ENCODE data around the gene CCNYL1. TPM values are rescaled to one million over a fixed set of nuclear protein-coding genes. Genes with fewer than 3 reads are reported as not detected.
"Not testable (repeated sequence)": the region's sequence is repeated elsewhere in the genome, so short reads cannot be mapped to it uniquely, and the experiment has no call there.

The CCNYL1 gene
- 10 to 100 TPM; 10.5 to 20.4 TPM for total RNA-seq
- long read RNA-seq, partial matches to known transcripts = 2 of 4 reads
- long read RNA-seq, other reads (novel, unspliced or antisense) = 1 of 4 reads

- DNase-seq (peak; percentile 99), ATAC-seq (peak; percentile 98 to 99)
- intact Hi-C loops (cut with DNase I) = loop anchor here (5.0 to 10.0 kb wide), 2 partner anchors 84 to 86 kb away; partner anchors contain the start of gene METTL21A (in 2 of the 2)
These were observed at the start of gene CCNYL1 for GRCh38 chr2:207710814-207711740. Gene CCNYL1 (plus strand): TSS chr2:207711640. CDS start chr2:207711897, 257 bp downstream.

GRCh38 chr2:207662203-207662602, 49.2 kb upstream of the CCNYL1 start:
- intact Hi-C loops (cut with DNase I) = no loop called here
- DNase-seq (no peak), ATAC-seq (no peak)

DNA sequence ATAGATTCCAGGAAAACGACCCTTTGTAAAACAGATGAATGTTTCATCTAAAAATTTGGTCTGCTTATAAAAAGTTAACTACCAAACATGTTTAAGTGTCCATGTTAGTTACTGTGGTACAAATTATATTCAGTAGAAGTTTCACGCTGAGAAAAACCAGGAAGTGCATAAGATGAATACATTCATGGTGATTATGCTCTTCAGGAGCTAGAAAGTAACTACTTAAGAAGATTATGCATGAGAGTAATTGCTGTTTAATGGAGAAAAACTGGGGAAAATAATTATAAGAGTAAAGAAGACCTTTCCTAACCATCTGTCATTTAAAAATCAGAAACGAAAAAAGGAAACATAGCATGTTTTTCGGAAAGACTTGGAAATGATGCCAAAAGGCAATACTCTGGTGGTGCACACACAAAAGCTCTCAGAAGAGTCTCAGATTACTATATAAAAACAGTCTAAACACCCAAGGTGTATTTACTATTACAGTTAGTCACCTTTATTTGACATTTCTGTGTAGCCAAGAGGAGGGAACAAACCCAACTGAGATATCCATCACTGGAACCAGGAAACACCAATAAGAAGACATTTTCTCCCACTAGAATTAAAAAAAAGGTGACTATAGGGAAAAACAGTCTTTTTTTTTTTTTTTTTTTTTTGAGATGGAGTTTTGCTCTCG, 47.4 kb upstream of the CCNYL1 start:
- intact Hi-C loops (cut with DNase I) = no loop called here
- DNase-seq (no peak), ATAC-seq (no peak)

DNA sequence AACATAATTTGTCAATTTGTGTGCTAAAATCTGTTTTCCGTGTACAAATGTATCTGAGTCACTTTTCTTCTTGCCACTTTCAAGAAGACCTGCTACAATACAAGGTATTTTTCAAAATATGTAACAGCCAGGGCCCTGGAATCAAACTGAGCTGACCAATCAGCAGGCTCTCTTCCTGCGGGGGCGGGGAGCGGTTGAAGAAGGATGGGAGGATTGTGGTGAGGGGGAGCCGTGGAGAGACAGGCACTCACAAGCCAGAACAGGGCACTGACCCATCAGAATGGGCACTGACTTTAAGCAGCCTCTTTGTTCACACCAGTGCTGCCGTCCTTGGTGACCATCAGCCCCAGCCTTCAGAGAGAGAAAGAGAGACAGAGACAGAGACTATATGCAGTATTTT, 40.6 kb upstream of the CCNYL1 start:
- ATAC-seq = no peak
- no peak for DNase-seq
- intact Hi-C loops (cut with DNase I) = no loop called here

- intact Hi-C loops (cut with DNase I) = no loop called here
- ATAC-seq (no peak), DNase-seq (no peak)
These were observed 38.0 kb upstream of the CCNYL1 start for GRCh38 chr2:207673431-207673830.

DNA sequence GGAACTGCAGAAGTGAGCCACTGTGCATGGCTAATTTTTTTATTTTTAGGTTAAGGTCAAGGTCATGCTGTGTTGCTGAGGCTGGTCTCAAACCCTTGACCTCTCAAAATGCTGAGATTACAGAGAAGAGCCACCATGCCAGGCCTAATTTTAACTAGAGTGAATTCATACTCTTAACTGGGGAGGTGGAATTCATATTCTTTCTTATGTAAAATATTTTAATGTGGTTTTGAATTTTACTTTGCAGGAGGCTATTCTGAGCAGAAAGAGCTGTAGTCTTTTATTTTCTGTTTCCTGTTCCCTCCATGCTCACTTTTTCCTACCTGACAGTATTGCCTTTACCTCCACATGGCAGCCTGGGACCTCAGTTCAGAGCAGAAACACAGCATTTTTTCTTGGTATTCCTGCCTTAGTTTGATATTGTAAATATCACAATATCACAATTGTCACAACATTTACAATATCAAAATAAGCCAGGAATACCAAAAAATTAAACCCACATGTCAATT, 37.1 kb upstream of the CCNYL1 start:
- no peak for ATAC-seq

GRCh38 chr2:207674826-207675225, 36.6 kb upstream of the CCNYL1 start:
- DNase-seq = no peak
- no peak for ATAC-seq

More for the DNA sequence above, 37.1 kb upstream of the CCNYL1 start:
- intact Hi-C loops (cut with DNase I) = no loop called here
- DNase-seq = no peak

DNA sequence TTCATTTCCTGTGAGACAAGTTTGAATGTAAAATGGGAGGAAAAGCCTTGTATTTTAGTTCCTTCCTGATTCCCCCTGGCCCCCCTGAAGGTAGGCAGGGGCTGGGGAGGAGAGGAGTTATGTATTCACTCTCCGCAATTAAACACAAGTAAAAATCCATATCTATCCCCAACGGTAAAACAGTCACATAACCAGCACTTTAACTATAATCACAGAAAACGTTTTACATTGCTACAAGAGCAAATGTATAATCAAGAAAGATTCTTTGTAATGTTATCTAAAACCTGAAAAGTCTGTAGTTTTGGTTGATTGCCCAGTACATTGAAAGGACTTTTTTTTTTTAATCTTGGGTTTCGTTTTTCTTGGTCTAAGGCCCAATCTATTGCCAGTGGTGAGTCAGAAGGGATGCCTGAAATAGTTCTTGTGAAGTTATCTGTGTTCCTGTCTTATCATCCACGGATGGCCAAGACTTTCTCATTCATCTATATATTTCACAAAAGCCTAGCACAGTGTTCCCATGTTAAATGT, 34.5 kb upstream of the CCNYL1 start:
- intact Hi-C loops (cut with DNase I) = no loop called here
- DNase-seq = no peak

More at GRCh38 chr2:207674826-207675225, 36.6 kb upstream of the CCNYL1 start:
- intact Hi-C loops (cut with DNase I) = no loop called here

GRCh38 chr2:207681431-207681830, 30.0 kb upstream of the CCNYL1 start:
- intact Hi-C loops (cut with DNase I) = no loop called here
- DNase-seq (no peak), ATAC-seq (peak; percentile 32 to 41)

More for the DNA sequence above, 34.5 kb upstream of the CCNYL1 start:
- peak; percentile 68 to 94 for ATAC-seq

GRCh38 chr2:207682557-207682956, 28.9 kb upstream of the CCNYL1 start:
- intact Hi-C loops (cut with DNase I) = no loop called here
- no peak for DNase-seq
- ATAC-seq = no peak

GRCh38 chr2:207683438-207683837, 28.0 kb upstream of the CCNYL1 start:
- intact Hi-C loops (cut with DNase I) = no loop called here
- no peak for ATAC-seq
- no peak for DNase-seq

DNA sequence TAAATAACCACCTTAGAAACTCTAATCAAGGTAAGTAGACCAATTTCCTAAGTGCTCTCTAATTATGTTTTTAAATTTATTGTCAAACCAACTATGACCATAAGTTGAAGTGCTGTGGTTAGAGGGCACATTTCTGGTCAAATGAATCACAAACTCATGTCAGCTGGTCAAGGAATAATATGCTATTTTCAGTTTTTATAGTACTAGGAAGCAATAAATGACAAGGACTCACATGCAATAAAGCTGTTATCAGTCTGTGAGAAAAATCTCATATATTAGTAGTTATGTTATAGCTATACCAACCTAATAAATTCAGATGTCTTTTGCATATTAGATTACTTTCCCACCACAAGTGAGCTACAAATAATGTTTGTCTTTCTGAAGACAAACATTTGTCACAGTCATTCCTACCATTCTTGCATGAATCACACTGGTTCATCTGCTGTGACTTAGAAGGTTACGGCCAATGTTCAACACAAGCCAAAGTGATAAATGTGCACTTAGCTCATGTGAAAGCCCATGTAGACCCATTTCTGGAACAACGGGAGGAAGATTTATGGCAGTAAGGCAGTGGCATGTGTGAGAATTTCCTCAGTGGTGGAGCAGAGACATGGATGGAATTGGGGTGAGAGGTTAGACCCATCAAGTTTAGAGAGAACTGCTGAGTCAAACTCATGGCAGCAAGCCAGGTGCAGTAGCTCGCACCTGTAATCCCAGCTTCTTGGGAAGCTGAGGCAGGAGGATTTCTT, 27.4 kb upstream of the CCNYL1 start:
- ATAC-seq (no peak), DNase-seq (no peak)
- intact Hi-C loops (cut with DNase I) = no loop called here

GRCh38 chr2:207686812-207687211, 24.6 kb upstream of the CCNYL1 start:
- DNase-seq = no peak
- intact Hi-C loops (cut with DNase I) = no loop called here

GRCh38 chr2:207688597-207688996, 22.8 kb upstream of the CCNYL1 start:
- intact Hi-C loops (cut with DNase I) = no loop called here
- DNase-seq (no peak), ATAC-seq (no peak)

More at GRCh38 chr2:207686812-207687211, 24.6 kb upstream of the CCNYL1 start:
- ATAC-seq = no peak

DNA sequence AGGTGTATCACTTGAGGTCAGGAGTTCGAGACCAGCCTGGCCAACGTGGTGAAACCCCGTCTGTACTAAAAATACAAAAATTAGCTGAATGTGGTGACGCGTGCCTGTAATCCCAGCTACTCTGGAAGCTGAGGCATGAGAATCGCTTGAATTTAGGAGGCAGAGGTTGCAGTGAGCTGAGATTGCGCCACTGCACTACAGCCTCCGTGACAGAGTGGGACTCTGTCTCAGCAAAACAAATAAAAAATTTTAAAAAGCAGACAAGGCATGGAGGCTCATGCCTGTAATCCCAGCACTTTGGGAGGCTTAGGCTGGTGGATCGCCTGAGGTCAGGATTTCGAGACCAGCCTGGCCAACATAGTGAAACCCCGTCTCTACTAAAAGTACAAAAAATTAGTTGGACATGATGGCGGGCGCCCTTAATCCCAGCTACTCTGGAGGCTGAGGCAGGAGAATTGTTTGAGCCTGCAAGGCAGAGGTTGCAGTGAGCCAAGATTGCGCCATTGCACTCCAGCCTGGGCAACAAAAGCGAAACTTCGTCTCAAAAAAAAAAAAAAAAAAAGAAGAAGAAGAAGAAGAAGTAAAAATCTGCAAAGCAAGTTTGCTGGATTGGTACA, 20.5 kb upstream of the CCNYL1 start:
- intact Hi-C loops (cut with DNase I); ATAC-seq; DNase-seq: not testable (repeated sequence)

DNA sequence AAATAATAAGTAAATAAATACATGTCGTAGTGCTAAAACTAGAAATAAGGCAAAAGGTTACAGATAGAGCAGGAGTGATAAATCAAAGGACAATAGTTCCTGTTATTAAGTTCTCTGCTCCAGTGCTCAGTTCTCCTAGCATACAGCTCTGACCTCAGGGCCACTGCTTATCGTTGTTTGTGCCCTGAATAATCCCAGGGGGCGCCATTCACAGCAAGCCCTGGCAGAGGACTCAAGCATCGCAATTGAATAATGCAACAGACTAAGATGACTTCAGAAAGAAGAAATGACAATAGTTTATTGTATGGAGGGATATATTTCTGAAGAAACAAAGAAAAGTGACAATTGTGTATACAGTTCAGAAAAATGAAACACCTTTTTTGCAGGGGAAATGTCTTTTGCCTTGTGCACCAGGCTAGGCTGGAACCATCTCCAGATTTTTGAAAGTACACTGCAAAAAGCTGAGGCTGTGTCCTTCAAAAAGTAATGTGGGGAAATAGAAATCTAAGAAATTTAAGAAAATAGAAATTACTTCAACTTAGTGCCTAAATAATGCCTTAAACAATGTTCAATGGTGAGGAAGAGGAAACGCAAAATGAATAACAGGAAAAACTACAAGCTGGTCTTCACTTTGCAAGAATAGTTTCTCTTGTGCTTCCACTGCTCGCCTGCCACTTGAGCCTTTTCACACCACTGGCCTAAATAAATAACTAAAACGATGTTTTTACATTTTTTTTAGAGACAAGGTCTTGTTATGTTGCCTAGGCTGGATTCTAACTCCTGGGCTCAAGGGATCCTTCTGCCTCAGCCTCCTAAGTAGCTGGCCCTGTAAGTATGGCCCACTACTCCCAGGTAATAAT, 19.0 kb upstream of the CCNYL1 start:
- intact Hi-C loops (cut with DNase I) = no loop called here
- peak; percentile 59 to 64 for ATAC-seq
- DNase-seq = peak; percentile 41

DNA sequence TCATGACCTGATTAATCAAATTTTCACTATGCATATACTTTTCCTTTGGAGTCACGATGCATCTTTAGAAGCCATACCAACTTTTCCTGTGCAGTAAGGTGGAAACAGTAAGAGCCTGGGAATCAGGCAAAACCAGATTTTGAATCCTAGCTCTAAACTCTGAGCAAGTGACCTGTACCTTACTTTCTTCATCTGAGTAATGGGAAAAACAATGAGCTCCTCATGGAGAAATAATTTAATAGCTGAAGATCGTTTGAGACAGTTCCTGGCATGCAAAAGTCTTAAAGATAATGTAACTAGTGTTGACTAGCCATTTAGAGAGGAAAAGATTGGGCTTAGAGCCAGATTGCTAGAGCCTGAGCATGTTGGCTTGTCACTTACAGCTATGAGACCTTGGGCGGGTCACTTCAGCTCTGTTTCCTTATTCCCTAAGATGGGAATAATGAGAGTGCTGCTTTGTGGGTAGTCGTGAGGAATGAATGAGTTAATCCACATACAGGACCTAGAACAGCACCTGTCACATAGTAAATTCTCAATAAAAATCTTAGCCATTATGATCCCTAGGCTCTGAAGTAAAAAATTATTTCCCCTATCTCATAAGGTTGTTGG, 17.7 kb upstream of the CCNYL1 start:
- no peak for ATAC-seq
- intact Hi-C loops (cut with DNase I) = no loop called here
- no peak for DNase-seq
